Activated CD4-positive, alpha-beta T cell treated with anti-CD3 and anti-CD28 coated beads, Interleukin-2, amount 10 ng/mL, durations not matched to agents 24 days and 14 days (primary cell): ENCODE data around the gene SELP. TPM values are rescaled to one million over a fixed set of nuclear protein-coding genes. Genes with fewer than 3 reads are reported as not detected.

ENCODE experiments used
- DNase-seq: peaks from one replicate; pipeline ENCODE4 v3.0.0; 2022
- H3K27ac Mint-ChIP-seq: one replicate; pipeline ENCODE4 v1.8.0; 2022; ENCODE audit warnings: mild to moderate bottlenecking, mixed read lengths
- H3K27me3 Mint-ChIP-seq: one replicate; pipeline ENCODE4 v1.8.0; 2022; ENCODE audit warnings: mixed read lengths
- H3K36me3 Mint-ChIP-seq: one replicate; pipeline ENCODE4 v1.8.0; 2022; ENCODE audit warnings: low read depth, mild to moderate bottlenecking, mixed read lengths
- H3K4me1 Mint-ChIP-seq: one replicate; pipeline ENCODE4 v1.8.0; 2021; ENCODE audit warnings: mixed read lengths
- H3K4me3 Mint-ChIP-seq: one replicate; pipeline ENCODE4 v1.8.0; 2022; ENCODE audit warnings: mild to moderate bottlenecking, moderate library complexity, mixed read lengths
- H3K9me3 Mint-ChIP-seq: one replicate; pipeline ENCODE4 v1.8.0; 2021; ENCODE audit warnings: mixed read lengths
- intact Hi-C: fragments of 100-400 bp; cut with micrococcal nuclease; formaldehyde crosslinking; loops from one replicate; pipeline ENCODE4 v1.15.1; 2023
- total RNA-seq: library from RNA; stranded (reverse); gene quantifications from 2 replicates; pipeline ENCODE4 v1.2.3, GENCODE V29; 2022

The SELP gene
- total RNA-seq, 1 donor from 2014 or later = not detected

GRCh38 chr1:169577981-169578738 is 51.8 kb downstream of the SELP start:
- peaks cover 10% of the 10 kb centered on the region for H3K4me1 Mint-ChIP-seq
- no peak overlapping the region for H3K27ac Mint-ChIP-seq
- intact Hi-C loops = no loop called here
- no peak for DNase-seq
- H3K36me3 Mint-ChIP-seq = peaks cover 27% of the 10 kb centered on the region
- H3K27me3 Mint-ChIP-seq = no peaks in the 10 kb centered on the region
- no peaks in the 10 kb centered on the region for H3K9me3 Mint-ChIP-seq
- H3K4me3 Mint-ChIP-seq = no peak overlapping the region

DNA sequence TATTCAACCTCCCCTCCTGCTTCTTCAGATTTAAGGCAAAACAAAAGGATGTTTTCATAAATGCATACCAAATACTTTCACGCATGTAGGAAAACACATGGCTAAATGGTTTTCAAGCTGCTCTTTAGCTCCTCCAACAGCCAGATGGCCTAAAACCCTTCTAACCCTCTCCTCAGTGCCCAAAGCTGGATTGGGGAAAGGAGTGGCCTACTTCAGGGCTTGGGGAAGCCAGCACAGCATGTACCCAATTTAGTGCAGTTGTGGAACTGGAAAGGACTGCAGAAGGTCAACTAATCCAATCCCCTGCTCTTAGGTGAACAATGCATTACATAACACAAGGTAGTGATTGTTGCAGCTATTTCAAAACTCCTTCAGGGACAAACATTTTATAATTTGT is 53.0 kb downstream of the SELP start:
- no peaks in the 10 kb centered on the region for H3K27me3 Mint-ChIP-seq
- peaks cover 28% of the 10 kb centered on the region for H3K36me3 Mint-ChIP-seq
- H3K27ac Mint-ChIP-seq = no peak overlapping the region
- no peak overlapping the region for H3K4me3 Mint-ChIP-seq
- H3K4me1 Mint-ChIP-seq = peaks cover 5% of the 10 kb centered on the region
- no peaks in the 10 kb centered on the region for H3K9me3 Mint-ChIP-seq
- intact Hi-C loops = no loop called here
- no peak for DNase-seq

GRCh38 chr1:169576241-169576934 is 53.5 kb downstream of the SELP start:
- intact Hi-C loops = no loop called here
- H3K4me3 Mint-ChIP-seq = no peak overlapping the region
- H3K36me3 Mint-ChIP-seq = peaks cover 34% of the 10 kb centered on the region

DNA sequence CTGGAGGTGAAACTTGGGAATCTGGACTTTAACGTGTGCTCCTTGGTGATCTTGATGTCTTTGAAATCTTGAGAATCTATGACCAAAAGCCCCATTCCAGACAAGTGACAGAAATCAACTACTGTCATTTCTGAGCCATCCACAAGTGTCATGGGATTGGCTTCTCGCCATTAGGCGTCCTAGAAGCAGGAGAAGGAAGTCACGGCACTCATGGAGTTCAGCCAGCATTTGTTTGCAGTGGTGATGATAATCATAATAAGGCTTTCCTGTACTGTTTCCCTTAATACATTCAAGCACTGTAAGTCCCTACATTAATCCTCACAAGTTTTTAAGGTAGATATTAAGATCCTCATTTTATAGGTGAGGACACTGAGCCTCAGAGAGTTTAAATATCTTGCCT is 55.6 kb downstream of the SELP start:
- Mint-ChIP-seq H3K4me3 (no peak overlapping the region), H3K27ac (no peak overlapping the region), H3K4me1 (peaks cover 5% of the 10 kb centered on the region), H3K36me3 (peaks cover 44% of the 10 kb centered on the region), H3K9me3 (no peaks in the 10 kb centered on the region), H3K27me3 (no peaks in the 10 kb centered on the region)
- intact Hi-C loops = no loop called here
- DNase-seq = no peak

More at GRCh38 chr1:169576241-169576934, 53.5 kb downstream of the SELP start:
- Mint-ChIP-seq H3K27ac (no peak overlapping the region), H3K27me3 (no peaks in the 10 kb centered on the region), H3K4me1 (peaks cover 5% of the 10 kb centered on the region), H3K9me3 (no peaks in the 10 kb centered on the region)
- no peak for DNase-seq

GRCh38 chr1:169572187-169572586 is 57.7 kb downstream of the SELP start:
- peaks cover 42% of the 10 kb centered on the region for H3K36me3 Mint-ChIP-seq
- H3K9me3 Mint-ChIP-seq = no peaks in the 10 kb centered on the region
- DNase-seq = no peak
- peaks cover 3% of the 10 kb centered on the region for H3K4me1 Mint-ChIP-seq
- no peaks in the 10 kb centered on the region for H3K27me3 Mint-ChIP-seq
- H3K27ac Mint-ChIP-seq = no peak overlapping the region
- intact Hi-C loops = no loop called here
- H3K4me3 Mint-ChIP-seq = no peak overlapping the region

- Mint-ChIP-seq H3K4me1 (peaks cover 2% of the 10 kb centered on the region), H3K27me3 (no peaks in the 10 kb centered on the region), H3K36me3 (peaks cover 47% of the 10 kb centered on the region), H3K4me3 (no peak overlapping the region), H3K27ac (no peak overlapping the region), H3K9me3 (no peaks in the 10 kb centered on the region)
- intact Hi-C loops = no loop called here
- no peak for DNase-seq
These were observed 58.5 kb downstream of the SELP start for GRCh38 chr1:169571450-169571849.

- Mint-ChIP-seq H3K27ac (no peak overlapping the region), H3K27me3 (no peaks in the 10 kb centered on the region), H3K36me3 (peaks cover 48% of the 10 kb centered on the region), H3K4me1 (peaks cover 9% of the 10 kb centered on the region), H3K9me3 (peaks cover under 1% of the 10 kb centered on the region), H3K4me3 (no peak overlapping the region)
- DNase-seq = no peak
- intact Hi-C loops = no loop called here
These were observed 59.8 kb downstream of the SELP start for GRCh38 chr1:169570172-169570574.

DNA sequence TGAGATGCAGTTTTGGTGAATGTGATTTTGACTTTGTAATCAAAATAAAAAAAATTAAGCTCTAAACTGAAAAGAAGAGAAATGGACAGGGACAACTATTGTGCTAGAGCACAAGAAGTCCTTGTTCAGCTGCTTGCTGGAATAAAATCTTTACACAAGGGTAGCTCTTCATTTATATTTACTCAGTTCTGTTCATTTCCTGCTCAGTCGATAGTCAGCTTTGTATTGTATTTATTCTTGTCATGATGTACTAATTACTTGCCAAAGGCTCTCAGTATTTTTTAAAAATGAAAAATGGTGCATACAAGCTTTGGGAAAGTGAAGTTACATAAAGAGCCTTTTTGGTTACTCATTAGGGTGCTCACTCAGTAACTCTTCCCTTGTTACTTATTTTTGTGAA is 61.4 kb downstream of the SELP start:
- no peak for DNase-seq
- no peaks in the 10 kb centered on the region for H3K27me3 Mint-ChIP-seq
- H3K27ac Mint-ChIP-seq = no peak overlapping the region
- H3K4me1 Mint-ChIP-seq = peaks cover 13% of the 10 kb centered on the region
- H3K9me3 Mint-ChIP-seq = peaks cover 10% of the 10 kb centered on the region
- intact Hi-C loops = no loop called here
- H3K4me3 Mint-ChIP-seq = no peak overlapping the region
- H3K36me3 Mint-ChIP-seq = peaks cover 58% of the 10 kb centered on the region

GRCh38 chr1:169565335-169566271 is 64.3 kb downstream of the SELP start:
- Mint-ChIP-seq H3K4me3 (no peak overlapping the region), H3K27me3 (no peaks in the 10 kb centered on the region), H3K27ac (no peak overlapping the region), H3K9me3 (peaks cover 14% of the 10 kb centered on the region), H3K4me1 (peaks cover 13% of the 10 kb centered on the region), H3K36me3 (peaks cover 56% of the 10 kb centered on the region)
- intact Hi-C loops = no loop called here
- no peak for DNase-seq

GRCh38 chr1:169563650-169564049 is 66.3 kb downstream of the SELP start:
- intact Hi-C loops = no loop called here
- peaks cover 67% of the 10 kb centered on the region for H3K36me3 Mint-ChIP-seq
- peaks cover 14% of the 10 kb centered on the region for H3K9me3 Mint-ChIP-seq
- no peak overlapping the region for H3K27ac Mint-ChIP-seq
- H3K27me3 Mint-ChIP-seq = no peaks in the 10 kb centered on the region
- peaks cover 14% of the 10 kb centered on the region for H3K4me1 Mint-ChIP-seq
- DNase-seq = no peak
- no peak overlapping the region for H3K4me3 Mint-ChIP-seq

DNA sequence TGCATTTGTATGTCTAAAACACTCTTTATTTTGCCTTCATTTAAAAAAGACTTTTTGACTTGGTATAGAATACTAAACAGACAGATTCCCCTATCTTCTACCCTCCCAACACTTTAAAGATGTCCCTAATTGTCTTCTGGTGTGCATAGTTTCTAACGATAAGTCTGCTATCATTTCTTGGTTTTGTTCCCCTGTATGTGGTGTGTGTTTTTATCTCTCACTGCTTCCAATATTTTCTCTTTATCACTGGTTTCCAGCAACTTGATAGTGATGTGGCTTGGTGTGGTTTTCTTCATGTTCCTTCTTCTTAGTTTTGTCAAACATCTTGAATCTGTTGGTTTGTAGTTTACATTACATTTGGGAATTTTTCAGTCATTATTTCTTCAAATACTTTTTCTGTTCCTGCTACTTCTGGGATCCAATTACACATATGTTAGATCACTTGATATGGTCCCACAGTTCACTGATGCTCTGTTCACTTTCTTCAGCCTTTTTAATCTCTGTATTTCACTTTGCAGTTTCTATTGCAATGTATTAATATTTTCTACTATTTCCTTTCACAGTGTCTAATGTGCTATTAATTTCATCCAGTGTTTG is 66.8 kb downstream of the SELP start:
- H3K4me1 Mint-ChIP-seq = peaks cover 15% of the 10 kb centered on the region
- no peak overlapping the region for H3K27ac Mint-ChIP-seq
- peaks cover 69% of the 10 kb centered on the region for H3K36me3 Mint-ChIP-seq
- peaks cover 14% of the 10 kb centered on the region for H3K9me3 Mint-ChIP-seq
- intact Hi-C loops = no loop called here
- H3K27me3 Mint-ChIP-seq = no peaks in the 10 kb centered on the region
- no peak overlapping the region for H3K4me3 Mint-ChIP-seq
- DNase-seq = no peak

DNA sequence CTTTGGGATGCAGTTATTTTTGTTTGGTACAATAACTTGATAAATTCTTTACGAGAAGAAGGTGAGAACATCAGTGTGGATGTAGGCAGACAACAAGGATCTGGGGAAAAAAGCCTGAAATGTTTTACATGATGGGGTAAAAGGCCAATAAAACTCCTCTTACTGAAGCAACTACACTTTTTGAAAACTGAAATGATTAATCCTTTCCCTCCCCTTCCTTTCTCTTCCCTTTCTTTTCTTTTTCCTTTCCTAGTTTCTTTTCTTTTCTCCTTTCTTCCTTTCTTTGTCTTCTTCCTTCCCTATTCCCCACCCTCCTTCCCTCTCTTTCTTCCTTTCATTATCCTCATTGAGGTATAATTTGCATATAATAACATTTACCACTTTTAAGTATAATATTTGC is 68.2 kb downstream of the SELP start:
- peaks cover 78% of the 10 kb centered on the region for H3K36me3 Mint-ChIP-seq

GRCh38 chr1:169557131-169557530 is 72.8 kb downstream of the SELP start:
- intact Hi-C loops = no loop called here
- no peak overlapping the region for H3K4me3 Mint-ChIP-seq
- H3K36me3 Mint-ChIP-seq = peaks cover 72% of the 10 kb centered on the region
- peaks cover 6% of the 10 kb centered on the region for H3K4me1 Mint-ChIP-seq
- H3K9me3 Mint-ChIP-seq = no peaks in the 10 kb centered on the region
- H3K27me3 Mint-ChIP-seq = no peaks in the 10 kb centered on the region
- DNase-seq = no peak
- no peak overlapping the region for H3K27ac Mint-ChIP-seq

More for the DNA sequence above, 68.2 kb downstream of the SELP start:
- Mint-ChIP-seq H3K9me3 (peaks cover 14% of the 10 kb centered on the region), H3K27ac (no peak overlapping the region), H3K4me1 (peaks cover 17% of the 10 kb centered on the region), H3K4me3 (no peak overlapping the region), H3K27me3 (no peaks in the 10 kb centered on the region)
- no peak for DNase-seq
- intact Hi-C loops = no loop called here
